GM23338 (cell line): ENCODE results near the gene MAD1L1.

ENCODE experiments used
- EZH2 ChIP-seq: fragments of 200-600 bp; sonication (generic); IDR thresholded peaks from one replicate; pipeline ENCODE4 v1.8.0; 2017; ENCODE audit warnings: antibody characterized with exemption, mild to moderate bottlenecking, low read depth; ENCODE audit not compliant: unreplicated experiment
- POLR2AphosphoS5 ChIP-seq: IDR thresholded peaks from 2 replicates; pipeline ENCODE4 v1.6.1; 2016; ENCODE audit warnings: antibody characterized with exemption, low read depth
- ZNF114 ChIP-seq: fragments of 250-450 bp; sonication (Bioruptor Pico); IDR thresholded peaks from 2 replicates; pipeline ENCODE4 v1.5.0; 2020; ENCODE audit warnings: mild to moderate bottlenecking, moderate library complexity

GRCh38 chr7:1810961-1811849, 421.5 kb downstream of the MAD1L1 start:
- TF ChIP-seq POLR2AphosphoS5, result no peak
- no peak for TF ChIP-seq ZNF114 (CRISPR knock-in tag)
- no peak for TF ChIP-seq EZH2
